OCI-LY7 (cell line): ENCODE measurements around the gene SACM1L. TPM values are rescaled to one million over a fixed set of nuclear protein-coding genes. Genes with fewer than 3 reads are reported as not detected.

Experiments used
- BruUV-seq: library from RNA; stranded (reverse); fragments of 400-500 nt; replicated peaks from 2 replicates; lab custom pipeline; 2021; lab: Mats Ljungman, UMichigan
- CTCF ChIA-PET: fragments of 300-600 bp; sonication (Branson Sonifier 250); formaldehyde crosslinking; loops from one replicate; lab custom pipeline; 2022; ENCODE audit warnings: antibody characterized with exemption; ENCODE audit not compliant: unreplicated experiment; lab: Charles Lee
- POLR2A ChIA-PET: fragments of 300-600 bp; sonication (Branson Sonifier 250); formaldehyde crosslinking; loops from one replicate; lab custom pipeline; 2022; ENCODE audit warnings: antibody characterized with exemption; lab: Charles Lee
- DNase-seq: peaks from one replicate; pipeline ENCODE4 v3.0.0-alpha.2; 2015; ENCODE audit warnings: low spot score
- H2AFZ ChIP-seq: fragments of 200-600 bp; sonication (generic), shearing (Covaris generic); 2 replicates; pipeline ENCODE4 v1.6.1; 2014; ENCODE audit warnings: mild to moderate bottlenecking, antibody characterized with exemption, low read length, moderate library complexity
- H3K27ac ChIP-seq: fragments of 200-600 bp; sonication (generic); 2 replicates; pipeline ENCODE4 v1.5.1; 2014; ENCODE audit warnings: mixed run types, low read depth, mild to moderate bottlenecking, moderate library complexity, low read length, inconsistent platforms; ENCODE audit not compliant: poor library complexity, severe bottlenecking
- H3K36me3 ChIP-seq: fragments of 200-600 bp; sonication (generic); 2 replicates; pipeline ENCODE4 v1.6.1; 2014; ENCODE audit warnings: mild to moderate bottlenecking, antibody characterized with exemption, low read length, moderate library complexity, mixed read lengths; ENCODE audit not compliant: insufficient read depth
- H3K4me1 ChIP-seq: fragments of 200-600 bp; sonication (generic); 2 replicates; pipeline ENCODE4 v1.5.1; 2014; ENCODE audit warnings: mild to moderate bottlenecking, low read length; ENCODE audit not compliant: insufficient read depth, poor library complexity, severe bottlenecking
- H3K4me2 ChIP-seq: fragments of 200-600 bp; sonication (generic); 2 replicates; pipeline ENCODE4 v1.6.1; 2014; ENCODE audit warnings: mild to moderate bottlenecking, low read length
- H3K4me3 ChIP-seq: fragments of 200-600 bp; sonication (generic); 2 replicates; pipeline ENCODE4 v1.5.1; 2014; ENCODE audit warnings: mild to moderate bottlenecking, low read depth, low read length; ENCODE audit not compliant: poor library complexity, severe bottlenecking
- H3K79me2 ChIP-seq: fragments of 200-600 bp; sonication (generic); 2 replicates; pipeline ENCODE4 v1.6.1; 2016; ENCODE audit warnings: low read depth, mild to moderate bottlenecking, low read length, moderate library complexity, mixed read lengths; ENCODE audit not compliant: insufficient read depth
- H3K9me2 ChIP-seq: fragments of 200-600 bp; sonication (generic); 2 replicates; pipeline ENCODE4 v1.6.1; 2016; ENCODE audit warnings: mild to moderate bottlenecking, low read length, mixed read lengths; ENCODE audit not compliant: insufficient read depth
- H3K9me3 ChIP-seq: fragments of 200-600 bp; sonication (generic); 2 replicates; pipeline ENCODE4 v1.6.1; 2014; ENCODE audit warnings: mild to moderate bottlenecking, mixed run types, low read length, mixed read lengths
- H4K20me1 ChIP-seq: fragments of 200-600 bp; sonication (generic); 2 replicates; pipeline ENCODE4 v1.6.1; 2014; ENCODE audit warnings: mild to moderate bottlenecking, antibody characterized with exemption, low read length, moderate library complexity, mixed read lengths; ENCODE audit not compliant: insufficient read depth
- EZH2phosphoT487 ChIP-seq: fragments of 200-600 bp; sonication (generic); IDR thresholded peaks from 2 replicates; pipeline ENCODE4 v1.6.1; 2018; ENCODE audit warnings: low read depth, borderline replicate concordance, mild to moderate bottlenecking, mixed run types, antibody characterized with exemption, low read length, moderate library complexity, mixed read lengths
- intact Hi-C: fragments of 100-400 bp; cut with micrococcal nuclease; formaldehyde crosslinking; loops from one replicate; pipeline ENCODE4 v1.10.0; 2022; ENCODE audit not compliant: unreplicated experiment
- total RNA-seq, 2 experiments: library from RNA; depleted of rRNA in 1 of 2; stranded (reverse); fragments of >200 nt in 1 of 2; shearing (Covaris generic) in 1 of 2; gene quantifications; 2 replicates each; pipeline ENCODE4 v1.2.3, GENCODE V29; 2014 to 2022
- TF ChIP-seq, protein P1 (sequence below): fragments of 200-600 bp; sonication (generic); conservative IDR thresholded peaks from 2 replicates; pipeline ENCODE4 v1.5.1; 2014; ENCODE audit warnings: mild to moderate bottlenecking, antibody characterized with exemption, low read length, moderate library complexity, mixed read lengths

Gene SACM1L
- total RNA-seq, 2 experiments from 2014 or later = 35.5 to 54.9 TPM

DNA sequence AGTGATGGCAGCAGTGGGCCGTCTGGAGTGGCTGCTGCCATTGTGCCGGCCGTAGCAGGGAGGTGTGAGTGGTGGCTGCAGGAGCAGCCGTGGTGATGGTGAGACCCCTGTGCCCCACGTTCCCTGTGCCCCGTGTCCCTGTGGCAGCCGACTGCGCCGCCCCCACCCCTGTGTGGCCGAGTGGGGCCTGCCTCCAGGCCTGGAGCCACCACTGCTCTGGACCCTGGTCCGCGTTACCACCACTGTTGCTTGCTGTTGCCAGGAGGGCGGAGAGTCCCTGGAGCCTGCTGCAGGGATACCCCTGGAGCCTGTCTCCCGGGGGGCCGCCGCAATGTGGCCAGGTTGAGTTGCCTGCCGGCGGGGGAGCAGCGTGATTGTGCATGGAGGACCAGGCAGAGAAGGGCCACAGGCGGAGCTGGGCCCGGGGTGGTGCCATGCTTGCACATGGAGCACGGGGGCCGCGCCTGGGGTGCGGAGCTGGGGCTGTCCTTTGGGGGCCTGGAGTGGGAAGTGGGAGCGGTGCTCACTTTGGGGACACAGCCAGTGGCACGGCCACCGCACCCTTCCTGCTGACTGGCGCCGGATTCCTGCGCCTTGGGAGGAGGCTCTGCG is 57.1 kb downstream of the SACM1L start:
- BruUV-seq = no TSS peak
- ChIA-PET CTCF (no interaction called here), POLR2A (no interaction called here)
- no peak overlapping the region for H2AFZ ChIP-seq
- H3K4me1 ChIP-seq = peaks cover 9% of the 10 kb centered on the region
- H3K27ac ChIP-seq = no peak overlapping the region
- no peaks in the 10 kb centered on the region for H3K79me2 ChIP-seq
- no peaks in the 10 kb centered on the region for H4K20me1 ChIP-seq
- TF ChIP-seq, protein P1, sequence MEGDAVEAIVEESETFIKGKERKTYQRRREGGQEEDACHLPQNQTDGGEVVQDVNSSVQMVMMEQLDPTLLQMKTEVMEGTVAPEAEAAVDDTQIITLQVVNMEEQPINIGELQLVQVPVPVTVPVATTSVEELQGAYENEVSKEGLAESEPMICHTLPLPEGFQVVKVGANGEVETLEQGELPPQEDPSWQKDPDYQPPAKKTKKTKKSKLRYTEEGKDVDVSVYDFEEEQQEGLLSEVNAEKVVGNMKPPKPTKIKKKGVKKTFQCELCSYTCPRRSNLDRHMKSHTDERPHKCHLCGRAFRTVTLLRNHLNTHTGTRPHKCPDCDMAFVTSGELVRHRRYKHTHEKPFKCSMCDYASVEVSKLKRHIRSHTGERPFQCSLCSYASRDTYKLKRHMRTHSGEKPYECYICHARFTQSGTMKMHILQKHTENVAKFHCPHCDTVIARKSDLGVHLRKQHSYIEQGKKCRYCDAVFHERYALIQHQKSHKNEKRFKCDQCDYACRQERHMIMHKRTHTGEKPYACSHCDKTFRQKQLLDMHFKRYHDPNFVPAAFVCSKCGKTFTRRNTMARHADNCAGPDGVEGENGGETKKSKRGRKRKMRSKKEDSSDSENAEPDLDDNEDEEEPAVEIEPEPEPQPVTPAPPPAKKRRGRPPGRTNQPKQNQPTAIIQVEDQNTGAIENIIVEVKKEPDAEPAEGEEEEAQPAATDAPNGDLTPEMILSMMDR = no peak
- TF ChIP-seq EZH2phosphoT487 = no peak
- DNase-seq = no peak
- no peak overlapping the region for H3K4me2 ChIP-seq
- peaks cover 36% of the 10 kb centered on the region for H3K36me3 ChIP-seq
- H3K9me3 ChIP-seq = no peaks in the 10 kb centered on the region
- H3K4me3 ChIP-seq = no peak overlapping the region
- H3K9me2 ChIP-seq = no peaks in the 10 kb centered on the region
- intact Hi-C loops = no loop called here

DNA sequence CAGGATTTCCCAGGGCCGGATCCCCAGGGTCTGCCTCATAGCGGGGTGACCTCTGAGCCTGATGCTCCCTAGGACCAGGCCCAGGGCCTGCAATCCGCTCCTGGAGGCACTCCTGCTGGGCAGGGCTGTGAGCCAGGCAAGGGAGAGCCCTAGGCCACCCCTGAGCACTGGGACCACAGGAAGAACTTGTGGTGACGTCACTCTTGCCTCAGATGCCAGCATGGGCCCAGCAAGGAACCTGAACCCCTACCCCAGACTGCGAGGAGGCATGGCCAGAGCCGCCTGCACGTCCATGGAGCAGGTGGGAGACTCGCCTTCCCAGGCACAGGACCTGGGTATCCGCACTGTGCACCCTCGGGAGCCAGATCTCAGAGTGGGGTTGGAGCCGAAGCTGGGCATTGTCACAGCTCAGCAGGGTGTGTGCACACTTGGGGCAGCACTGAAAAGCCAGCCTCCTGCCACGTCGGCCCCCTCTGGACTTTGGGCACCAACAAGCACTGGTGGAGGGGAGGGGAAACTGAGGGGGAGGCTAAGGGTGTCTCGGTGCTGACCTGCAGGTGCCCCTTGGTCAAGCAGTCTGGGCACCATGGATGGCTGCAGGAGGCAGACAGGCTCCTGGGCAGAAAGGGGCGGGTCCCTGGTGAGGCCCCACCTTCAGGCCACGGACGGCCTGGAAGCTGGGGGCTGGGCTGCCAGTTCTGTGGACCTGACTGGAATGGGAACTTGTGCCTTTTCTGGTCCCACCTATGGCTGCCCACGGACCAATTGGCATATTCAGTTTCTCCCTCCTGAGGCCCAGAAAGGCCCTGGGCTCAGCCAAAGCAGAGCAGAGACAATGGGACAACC is 57.8 kb downstream of the SACM1L start:
- Histone ChIP-seq H2AFZ (no peak overlapping the region), H3K4me3 (no peak overlapping the region), H4K20me1 (no peaks in the 10 kb centered on the region), H3K27ac (no peak overlapping the region), H3K4me1 (peaks cover 1% of the 10 kb centered on the region), H3K36me3 (peaks cover 30% of the 10 kb centered on the region; the same call in 1 of the 2 replicates), H3K79me2 (no peaks in the 10 kb centered on the region), H3K4me2 (no peak overlapping the region), H3K9me3 (no peaks in the 10 kb centered on the region), H3K9me2 (no peaks in the 10 kb centered on the region)
- no peak for DNase-seq
- no peak for TF ChIP-seq EZH2phosphoT487
- TF ChIP-seq, protein P1 = no peak
- POLR2A ChIA-PET = interaction anchor here (0.6 kb wide), 2 partner anchors 13 to 98 kb away, joined by 4 read pairs; no protein-coding TSS in a partner anchor
- BruUV-seq = no TSS peak
- intact Hi-C loops = no loop called here
- CTCF ChIA-PET = no interaction called here
